Measurements from ENCODE around the gene LIPA.
A peak's percentile ranks its signal among the peaks of the same experiment; 100 is the strongest.
"Not testable (repeated sequence)": the region's sequence is repeated elsewhere in the genome, so short reads cannot be mapped to it uniquely, and the experiment has no call there.

LIPA gene

GRCh38 chr10:89269433-89270152, 18.0 kb upstream of the LIPA start:
- peak; percentile 37 for DNase-seq

GRCh38 chr10:89266721-89267453, 15.3 kb upstream of the LIPA start:
- no peak for DNase-seq

- DNase-seq: no peak
These were observed 12.0 kb upstream of the LIPA start for GRCh38 chr10:89263531-89263930.

GRCh38 chr10:89263091-89263490, 11.5 kb upstream of the LIPA start:
- DNase-seq: peak; percentile 39

- DNase-seq: no peak
These were observed 10.8 kb upstream of the LIPA start for GRCh38 chr10:89262086-89263051.

GRCh38 chr10:89258881-89259280, 7.3 kb upstream of the LIPA start:
- peak; percentile 36 for DNase-seq

GRCh38 chr10:89257581-89257980, 6.0 kb upstream of the LIPA start:
- DNase-seq: no peak

- DNase-seq: no peak
These were observed 5.4 kb upstream of the LIPA start for GRCh38 chr10:89256962-89257361.

- DNase-seq: peak; percentile 84
These were observed 4.8 kb upstream of the LIPA start for GRCh38 chr10:89256340-89256739.

- DNase-seq: peak; percentile 73
These were observed 4.2 kb upstream of the LIPA start for GRCh38 chr10:89255793-89256192.

GRCh38 chr10:89255091-89255579, 3.6 kb upstream of the LIPA start:
- DNase-seq: peak; percentile 49

GRCh38 chr10:89252225-89252585, 630 bp upstream of the LIPA start:
- no peak for DNase-seq

- no peak for DNase-seq
These were observed 638 bp downstream of the LIPA start for GRCh38 chr10:89250865-89251408.

GRCh38 chr10:89248990-89249389, 2.6 kb downstream of the LIPA start:
- peak; percentile 81 for DNase-seq

- not testable (repeated sequence) for DNase-seq
These were observed 4.0 kb downstream of the LIPA start for GRCh38 chr10:89247623-89248022.

GRCh38 chr10:89245802-89246201, 5.8 kb downstream of the LIPA start:
- DNase-seq: no peak

GRCh38 chr10:89242840-89243568, 8.6 kb downstream of the LIPA start:
- DNase-seq: peak; percentile 91

GRCh38 chr10:89242345-89242684, 9.3 kb downstream of the LIPA start:
- no peak for DNase-seq

GRCh38 chr10:89241486-89242344, 9.9 kb downstream of the LIPA start:
- DNase-seq: peak; percentile 87

GRCh38 chr10:89241026-89241425, 10.5 kb downstream of the LIPA start:
- no peak for DNase-seq

GRCh38 chr10:89240519-89240918, 11.1 kb downstream of the LIPA start:
- no peak for DNase-seq
